ENCODE results near the gene ANKS6.

The ANKS6 gene

GRCh38 chr9:98801969-98802371, 5.6 kb upstream of the ANKS6 start:
- H3K4me3 ChIP-seq (ENCODE audit: low read length) = no peak overlapping the region
- no peak for TF ChIP-seq CTCF (IDR thresholded peaks at IDR 0.05; ENCODE audit: insufficient read depth, low read depth, low read length, missing control alignments)
- peak; percentile 92 for DNase-seq (ENCODE audit: low read depth)

GRCh38 chr9:98801561-98801960, 5.2 kb upstream of the ANKS6 start:
- no peak overlapping the region for H3K4me3 ChIP-seq (ENCODE audit: low read length)
- peak; percentile 16 for TF ChIP-seq CTCF (IDR thresholded peaks at IDR 0.05; ENCODE audit: insufficient read depth, low read depth, low read length, missing control alignments)
- no peak for DNase-seq (ENCODE audit: low read depth)

GRCh38 chr9:98798254-98798653, 1.9 kb upstream of the ANKS6 start:
- no peak for TF ChIP-seq CTCF (IDR thresholded peaks at IDR 0.05; ENCODE audit: insufficient read depth, low read depth, low read length, missing control alignments)
- no peak for DNase-seq (ENCODE audit: low read depth)

GRCh38 chr9:98797491-98797890, 1.1 kb upstream of the ANKS6 start:
- TF ChIP-seq CTCF (IDR thresholded peaks at IDR 0.05; ENCODE audit: insufficient read depth, low read depth, low read length, missing control alignments) = no peak
- H3K4me3 ChIP-seq (ENCODE audit: low read length) = no peak overlapping the region
- DNase-seq (ENCODE audit: low read depth) = no peak

More at GRCh38 chr9:98798254-98798653, 1.9 kb upstream of the ANKS6 start:
- no peak overlapping the region for H3K4me3 ChIP-seq (ENCODE audit: low read length)

GRCh38 chr9:98795970-98796363, 388 bp downstream of the ANKS6 start:
- H3K4me3 ChIP-seq (ENCODE audit: low read length) = peak overlapping the region; percentile 57
- DNase-seq (ENCODE audit: low read depth) = peak; percentile 36
- TF ChIP-seq CTCF (IDR thresholded peaks at IDR 0.05; ENCODE audit: insufficient read depth, low read depth, low read length, missing control alignments) = no peak

- DNase-seq (ENCODE audit: low read depth) = peak; percentile 19
- TF ChIP-seq CTCF (IDR thresholded peaks at IDR 0.05; ENCODE audit: insufficient read depth, low read depth, low read length, missing control alignments) = no peak
- H3K4me3 ChIP-seq (ENCODE audit: low read length) = peak overlapping the region; percentile 57
Measured at GRCh38 chr9:98795295-98795955, 930 bp downstream of the ANKS6 start.

GRCh38 chr9:98794802-98795201, 1.6 kb downstream of the ANKS6 start:
- H3K4me3 ChIP-seq (ENCODE audit: low read length) = peak overlapping the region; percentile 57
- TF ChIP-seq CTCF (IDR thresholded peaks at IDR 0.05; ENCODE audit: insufficient read depth, low read depth, low read length, missing control alignments) = no peak
- no peak for DNase-seq (ENCODE audit: low read depth)
